SHP77 treated with DMSO at 0.1 percent for 48 hours (cell line): ENCODE measurements around the gene MAGED2.
"Not testable (repeated sequence)": the region's sequence is repeated elsewhere in the genome, so short reads cannot be mapped to it uniquely, and the experiment has no call there.

Experiments used
- DNase-seq: peaks from one replicate; lab custom pipeline; 2025; lab: John Stamatoyannopoulos, UW

The MAGED2 gene, protein sequence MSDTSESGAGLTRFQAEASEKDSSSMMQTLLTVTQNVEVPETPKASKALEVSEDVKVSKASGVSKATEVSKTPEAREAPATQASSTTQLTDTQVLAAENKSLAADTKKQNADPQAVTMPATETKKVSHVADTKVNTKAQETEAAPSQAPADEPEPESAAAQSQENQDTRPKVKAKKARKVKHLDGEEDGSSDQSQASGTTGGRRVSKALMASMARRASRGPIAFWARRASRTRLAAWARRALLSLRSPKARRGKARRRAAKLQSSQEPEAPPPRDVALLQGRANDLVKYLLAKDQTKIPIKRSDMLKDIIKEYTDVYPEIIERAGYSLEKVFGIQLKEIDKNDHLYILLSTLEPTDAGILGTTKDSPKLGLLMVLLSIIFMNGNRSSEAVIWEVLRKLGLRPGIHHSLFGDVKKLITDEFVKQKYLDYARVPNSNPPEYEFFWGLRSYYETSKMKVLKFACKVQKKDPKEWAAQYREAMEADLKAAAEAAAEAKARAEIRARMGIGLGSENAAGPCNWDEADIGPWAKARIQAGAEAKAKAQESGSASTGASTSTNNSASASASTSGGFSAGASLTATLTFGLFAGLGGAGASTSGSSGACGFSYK

GRCh38 chrX:54807524-54808108, at the start of gene MAGED2:
Gene MAGED2, plus strand, starts transcription at chrX:54807745. Its CDS starts 1,587 bp downstream, at chrX:54809332.
- DNase-seq: peak; percentile 42

GRCh38 chrX:54758114-54759055, 49.2 kb upstream of the MAGED2 start:
- DNase-seq: no peak

- DNase-seq: peak; percentile 58
These were observed 33.0 kb upstream of the MAGED2 start for GRCh38 chrX:54774391-54775094.

GRCh38 chrX:54776061-54776460, 31.5 kb upstream of the MAGED2 start:
- DNase-seq: no peak

DNA sequence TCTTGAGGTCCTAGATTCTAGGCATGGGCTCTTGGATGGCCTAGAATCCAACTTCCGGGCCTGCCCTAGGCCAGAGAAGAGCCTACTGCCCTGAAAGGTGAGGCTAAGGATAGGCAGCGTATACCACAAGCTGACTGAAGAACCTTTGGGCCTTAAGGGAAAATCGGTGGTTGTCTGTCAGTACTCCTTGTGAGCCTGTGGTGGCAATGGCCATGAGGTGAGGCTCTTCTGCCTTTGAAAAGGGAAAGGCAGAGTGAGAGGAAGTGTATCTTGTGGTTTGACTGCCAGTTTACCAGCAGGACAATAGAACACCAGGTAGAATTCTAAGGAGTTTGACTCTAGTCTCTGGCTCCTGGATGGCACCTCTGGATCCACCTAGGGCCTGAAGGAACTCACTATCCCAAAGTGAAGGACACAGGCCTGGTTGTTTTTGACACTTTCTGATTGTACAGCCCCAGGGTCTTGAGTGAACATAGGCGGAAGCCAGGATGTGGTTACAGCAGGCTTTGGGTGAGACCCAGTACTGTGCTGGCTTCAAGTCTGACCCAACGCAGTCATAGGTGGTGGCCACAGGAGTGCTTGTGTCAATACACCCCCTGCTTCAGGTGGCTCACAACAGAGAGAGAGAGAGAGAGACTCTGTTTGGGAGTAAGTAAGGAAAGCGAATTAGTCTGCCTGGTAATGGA, 30.4 kb upstream of the MAGED2 start:
- DNase-seq: no peak

GRCh38 chrX:54785901-54786300, 21.6 kb upstream of the MAGED2 start:
- DNase-seq: no peak

- DNase-seq: peak; percentile 67
These were observed 20.6 kb upstream of the MAGED2 start for GRCh38 chrX:54786967-54787366.

- no peak for DNase-seq
These were observed 19.1 kb upstream of the MAGED2 start for GRCh38 chrX:54788446-54788845.

DNA sequence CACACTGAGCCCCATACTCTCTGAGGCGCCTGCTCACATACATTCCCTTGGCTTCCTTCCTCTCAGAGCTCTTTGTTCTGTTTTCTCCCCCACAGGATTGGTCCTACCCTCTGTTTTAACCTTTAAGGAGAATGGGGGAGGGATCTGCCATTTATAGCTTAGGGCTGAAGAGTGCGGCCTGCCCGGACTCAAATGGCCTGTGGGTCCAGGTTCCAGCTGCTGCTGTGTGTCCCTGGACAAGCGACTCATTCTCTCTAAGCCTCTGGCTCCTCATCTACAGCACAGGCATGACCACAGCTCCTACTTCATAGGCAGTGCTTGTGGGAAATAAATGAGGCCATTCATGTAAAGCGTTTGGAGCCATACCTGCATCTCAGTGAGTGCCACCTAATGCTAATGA, 18.1 kb upstream of the MAGED2 start:
- DNase-seq: not testable (repeated sequence)

- DNase-seq: no peak
These were observed 13.5 kb upstream of the MAGED2 start for GRCh38 chrX:54794028-54794427.

GRCh38 chrX:54794795-54795194, 12.8 kb upstream of the MAGED2 start:
- DNase-seq: no peak

DNA sequence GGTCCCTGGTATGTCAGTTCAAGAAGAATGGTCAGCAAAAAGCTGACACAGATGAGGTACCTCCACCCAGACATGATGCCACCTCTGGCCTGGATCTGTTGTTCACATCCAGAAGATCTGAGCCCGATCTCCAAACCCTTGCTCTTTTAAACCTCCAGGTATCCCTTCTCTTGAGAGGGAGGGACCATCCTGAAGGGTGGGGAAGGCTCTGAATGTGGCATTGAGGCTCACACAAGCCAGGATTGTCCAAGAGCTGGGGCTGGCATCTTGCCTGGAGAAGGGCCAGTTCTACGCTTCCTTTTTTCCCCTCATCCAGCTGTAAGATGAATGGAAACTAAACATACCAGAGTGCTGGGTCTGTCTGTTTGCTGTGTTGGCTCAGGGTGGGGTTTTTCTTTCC, 9.4 kb upstream of the MAGED2 start, which contains the start of gene ITIH6:
ITIH6 (minus strand) TSS at position 119 of the 400 bp plus-strand sequence; CDS start at position 74, 45 bp downstream.
- DNase-seq: no peak

GRCh38 chrX:54799046-54799445, 8.5 kb upstream of the MAGED2 start:
- DNase-seq: no peak

- peak; percentile 96 for DNase-seq
These were observed 612 bp downstream of the MAGED2 start for GRCh38 chrX:54808109-54808604.

- DNase-seq: peak; percentile 100
These were observed 1.3 kb downstream of the MAGED2 start for GRCh38 chrX:54808605-54809483.

DNA sequence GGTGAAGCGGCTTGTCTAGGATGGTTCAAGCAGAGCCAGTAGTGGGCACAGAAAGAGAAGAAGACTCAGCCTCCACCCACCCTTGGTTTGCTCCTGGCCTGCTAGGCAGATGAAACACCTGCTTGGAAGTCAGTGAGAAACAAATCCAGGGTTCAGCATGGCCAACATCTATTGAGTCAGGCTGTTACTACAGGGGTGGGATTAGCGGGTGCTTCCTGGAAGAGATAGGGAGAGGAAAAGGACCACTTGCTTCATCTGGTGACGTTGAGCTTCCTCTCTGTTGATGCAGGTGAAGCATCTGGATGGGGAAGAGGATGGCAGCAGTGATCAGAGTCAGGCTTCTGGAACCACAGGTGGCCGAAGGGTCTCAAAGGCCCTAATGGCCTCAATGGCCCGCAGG, 3.0 kb downstream of the MAGED2 start:
- DNase-seq: no peak

- no peak for DNase-seq
These were observed 3.8 kb downstream of the MAGED2 start for GRCh38 chrX:54811301-54811885.

DNA sequence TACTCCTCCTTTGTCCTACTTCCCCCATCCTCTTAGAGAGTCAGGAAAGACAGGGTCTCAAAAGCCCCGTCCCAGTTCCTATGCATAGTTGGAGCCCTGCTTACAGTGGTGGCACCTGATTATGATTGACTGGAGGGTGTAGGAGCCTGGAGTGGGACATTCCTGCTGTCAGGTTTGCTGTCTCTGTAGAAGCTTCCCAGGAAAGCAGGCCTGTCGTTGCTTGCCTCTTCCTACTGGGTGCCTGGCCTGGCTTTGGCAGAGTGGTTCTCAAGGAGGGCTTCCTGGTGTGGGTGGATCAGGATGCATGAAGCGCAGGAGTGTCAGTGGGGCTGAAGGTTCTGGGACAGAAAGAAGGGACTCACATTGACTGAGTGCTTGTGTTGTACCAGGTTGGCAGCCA, 4.8 kb downstream of the MAGED2 start:
- no peak for DNase-seq

GRCh38 chrX:54817220-54817820, 9.8 kb downstream of the MAGED2 start:
- DNase-seq: no peak
